Upper lobe of left lung (tissue), 4 donors: ENCODE data around the gene DNAJC5G.

Source experiments
- POLR2A ChIP-seq, 4 donors: fragments of 450-650 bp; IDR thresholded peaks; one replicate each; pipeline ENCODE4 v1.5.1; 2016 to 2017; ENCODE audit warnings: antibody characterized with exemption in 4 of 4, mild to moderate bottlenecking in 2 of 4
- POLR2AphosphoS5 ChIP-seq, 2 donors: sonication (generic); formaldehyde crosslinking; IDR thresholded peaks; one replicate each; pipeline ENCODE4 v1.5.1; 2017; ENCODE audit warnings: antibody characterized with exemption in 2 of 2
- TF ChIP-seq, protein P1 (sequence below), 6 experiments: fragments of 450-650 bp in 4 of 6; fragments of 200-600 bp in 2 of 6; sonication (generic) in 2 of 6; IDR thresholded peaks; one replicate each; pipeline ENCODE4 v1.5.1; 2016 to 2019; ENCODE audit warnings: antibody characterized with exemption in 6 of 6

DNA sequence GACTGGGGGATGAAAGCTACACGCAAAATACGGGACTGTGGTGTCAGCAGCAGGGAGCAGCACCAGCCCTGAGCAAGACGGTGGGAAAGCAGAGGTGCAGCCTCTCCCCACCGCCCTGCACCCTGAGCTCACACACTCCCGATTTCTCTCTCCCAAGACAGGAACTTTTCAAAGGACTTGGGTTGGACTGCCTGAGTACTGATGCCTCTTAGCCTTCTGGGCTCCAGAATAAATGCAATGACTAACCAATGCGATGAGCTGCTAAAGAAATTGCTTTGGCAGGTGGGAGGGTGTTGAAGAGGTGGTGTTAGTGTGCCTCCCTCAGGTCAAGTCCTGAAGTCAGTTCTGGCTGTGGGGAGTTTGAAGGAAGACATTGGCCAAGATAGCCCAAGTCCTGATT is 16.6 kb downstream of the DNAJC5G start:
- TF ChIP-seq, protein P1, sequence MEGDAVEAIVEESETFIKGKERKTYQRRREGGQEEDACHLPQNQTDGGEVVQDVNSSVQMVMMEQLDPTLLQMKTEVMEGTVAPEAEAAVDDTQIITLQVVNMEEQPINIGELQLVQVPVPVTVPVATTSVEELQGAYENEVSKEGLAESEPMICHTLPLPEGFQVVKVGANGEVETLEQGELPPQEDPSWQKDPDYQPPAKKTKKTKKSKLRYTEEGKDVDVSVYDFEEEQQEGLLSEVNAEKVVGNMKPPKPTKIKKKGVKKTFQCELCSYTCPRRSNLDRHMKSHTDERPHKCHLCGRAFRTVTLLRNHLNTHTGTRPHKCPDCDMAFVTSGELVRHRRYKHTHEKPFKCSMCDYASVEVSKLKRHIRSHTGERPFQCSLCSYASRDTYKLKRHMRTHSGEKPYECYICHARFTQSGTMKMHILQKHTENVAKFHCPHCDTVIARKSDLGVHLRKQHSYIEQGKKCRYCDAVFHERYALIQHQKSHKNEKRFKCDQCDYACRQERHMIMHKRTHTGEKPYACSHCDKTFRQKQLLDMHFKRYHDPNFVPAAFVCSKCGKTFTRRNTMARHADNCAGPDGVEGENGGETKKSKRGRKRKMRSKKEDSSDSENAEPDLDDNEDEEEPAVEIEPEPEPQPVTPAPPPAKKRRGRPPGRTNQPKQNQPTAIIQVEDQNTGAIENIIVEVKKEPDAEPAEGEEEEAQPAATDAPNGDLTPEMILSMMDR (IDR thresholded peaks at IDR 0.05): no peak
- TF ChIP-seq POLR2A (IDR thresholded peaks at IDR 0.05): no peak
- TF ChIP-seq POLR2AphosphoS5 (IDR thresholded peaks at IDR 0.05): no peak
